GM13977 (cell line): ENCODE results near the gene CEP55.
"Not testable (repeated sequence)": the region's sequence is repeated elsewhere in the genome, so short reads cannot be mapped to it uniquely, and the experiment has no call there.

Experiments used
- DNase-seq: peaks from one replicate; pipeline ENCODE4 v3.0.0; 2012; ENCODE audit warnings: low spot score
- CTCF ChIP-seq: IDR thresholded peaks from 2 replicates; pipeline ENCODE4 v1.5.1; 2012; ENCODE audit warnings: mild to moderate bottlenecking, control low read depth; ENCODE audit not compliant: insufficient read depth; ENCODE audit errors: extremely low read depth, missing control alignments
- in situ Hi-C: fragments of 300-500 bp; cut with MboI; formaldehyde crosslinking; loops from one replicate; pipeline ENCODE4 v1.12.0; 2022; ENCODE audit warnings: low sequenced_read_pairs, low pct_unique_long_range_greater_than_20kb, mixed read lengths, inconsistent platforms; ENCODE audit not compliant: unreplicated experiment

Gene CEP55

DNA sequence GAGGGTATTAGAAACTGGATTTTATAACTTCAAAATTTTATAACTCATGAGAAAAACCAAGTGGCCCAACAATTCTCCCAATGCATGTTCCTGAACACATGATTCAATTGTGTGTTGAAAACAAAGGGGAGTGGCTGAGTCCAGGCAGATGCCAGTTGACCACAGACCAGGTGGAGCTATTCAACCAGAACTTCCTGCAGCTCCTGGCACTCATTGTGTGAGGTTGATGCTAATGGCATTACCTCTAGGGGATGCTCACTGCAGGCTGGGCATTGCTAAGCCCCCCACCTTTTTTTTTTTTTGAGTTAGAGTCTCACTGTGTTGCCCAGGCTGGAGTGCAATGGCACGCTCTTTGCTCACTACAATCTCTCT is 34.6 kb upstream of the CEP55 start:
- in situ Hi-C loops = no loop called here
- DNase-seq = no peak
- TF ChIP-seq CTCF = no peak

- in situ Hi-C loops = no loop called here
- DNase-seq = no peak
- no peak for TF ChIP-seq CTCF
These were observed 34.0 kb upstream of the CEP55 start for GRCh38 chr10:93462371-93462770.

DNA sequence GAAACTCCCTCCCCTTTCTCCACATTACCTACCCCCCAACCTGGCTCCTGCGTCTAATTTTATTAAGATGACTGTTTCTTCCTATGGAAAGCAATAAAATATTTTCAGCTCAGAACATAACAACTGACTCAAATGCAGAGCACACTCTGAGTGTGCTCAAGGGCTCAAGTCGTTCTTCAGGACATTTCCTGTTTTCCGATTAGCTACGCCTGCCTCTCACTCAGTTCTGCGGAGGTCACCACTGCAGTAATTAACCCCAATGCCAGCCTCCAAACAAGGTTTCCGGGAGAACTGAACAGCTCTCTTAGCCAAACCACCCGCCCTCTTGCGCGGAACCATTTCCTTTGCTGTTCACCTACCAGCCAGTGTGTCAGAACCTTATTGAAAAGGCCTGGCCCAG is 33.5 kb upstream of the CEP55 start:
- in situ Hi-C loops = no loop called here
- no peak for TF ChIP-seq CTCF
- DNase-seq = no peak

DNA sequence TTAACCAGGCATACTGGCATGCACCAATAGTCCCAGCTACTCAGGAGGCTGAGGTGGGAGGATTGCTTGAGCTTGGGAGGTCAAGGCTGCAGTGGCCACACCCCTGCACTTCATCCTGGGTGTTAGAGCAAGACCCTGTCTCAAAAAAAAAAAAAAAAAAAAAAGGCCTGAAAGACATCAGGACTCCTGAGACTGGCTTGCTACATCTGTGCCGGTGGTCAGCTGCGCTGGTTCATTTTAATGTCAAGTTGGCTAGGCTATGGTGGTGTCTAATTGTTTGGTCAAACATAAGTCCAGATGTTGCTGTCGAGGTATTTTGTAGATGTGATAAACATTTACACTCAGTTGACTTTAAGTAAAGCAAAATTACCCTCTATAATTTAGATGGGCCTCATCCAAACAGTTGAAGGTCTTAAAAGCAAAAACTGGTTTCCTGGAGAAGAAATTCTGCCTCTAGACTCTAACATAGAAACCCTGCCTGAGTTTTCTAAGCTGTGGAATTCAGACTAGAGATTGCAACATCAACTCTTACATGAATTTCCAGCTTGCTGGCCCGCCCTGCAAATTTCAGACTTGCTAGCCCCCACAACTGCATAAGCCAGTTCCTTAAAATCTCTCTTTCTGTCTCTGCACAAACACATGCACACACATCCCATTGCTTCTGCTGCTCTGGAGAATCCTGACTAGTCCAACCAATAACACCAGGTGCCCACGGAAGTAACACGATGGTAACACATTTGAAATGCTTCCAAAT is 32.5 kb upstream of the CEP55 start:
- in situ Hi-C loops = no loop called here
- no peak for DNase-seq
- no peak for TF ChIP-seq CTCF

- TF ChIP-seq CTCF = no peak
- in situ Hi-C loops = no loop called here
- no peak for DNase-seq
These were observed 31.5 kb upstream of the CEP55 start for GRCh38 chr10:93464776-93465388.

GRCh38 chr10:93465806-93466675 is 30.4 kb upstream of the CEP55 start:
- DNase-seq = no peak
- in situ Hi-C loops = no loop called here
- no peak for TF ChIP-seq CTCF

DNA sequence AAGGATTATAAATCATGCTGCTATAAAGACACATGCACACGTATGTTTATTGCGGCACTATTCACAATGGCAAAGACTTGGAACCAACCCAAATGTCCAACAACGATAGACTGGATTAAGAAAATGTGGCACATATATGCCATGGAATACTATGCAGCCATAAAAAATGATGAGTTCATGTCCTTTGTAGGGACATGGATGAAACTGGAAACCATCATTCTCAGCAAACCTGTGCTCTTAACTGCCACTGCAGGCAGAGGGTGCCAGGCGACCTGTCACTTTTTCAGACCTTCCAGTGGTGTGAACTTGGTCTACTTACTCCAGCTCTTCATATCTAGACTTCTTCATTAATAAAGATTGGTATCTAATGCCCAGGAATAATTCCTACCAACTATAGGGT is 28.8 kb upstream of the CEP55 start:
- DNase-seq, in situ Hi-C loops: not testable (repeated sequence)
